GM06990 (cell line): ENCODE measurements around the gene KRT36.

ENCODE experiments used
- DNase-seq: peaks from one replicate; pipeline ENCODE4 v3.0.0-alpha.2; 2011; ENCODE audit not compliant: insufficient read length; ENCODE audit errors: extremely low read depth
- H3K27me3 ChIP-seq: replicated peaks from 2 replicates; pipeline ENCODE4 v1.6.0; 2011; ENCODE audit warnings: low read length; ENCODE audit not compliant: control insufficient read depth, insufficient read depth
- H3K36me3 ChIP-seq: 2 replicates; pipeline ENCODE4 v1.5.1; 2011; ENCODE audit warnings: low read length; ENCODE audit not compliant: control insufficient read depth, insufficient read depth
- H3K4me3 ChIP-seq: replicated peaks from 2 replicates; pipeline ENCODE4 v1.5.1; 2011; ENCODE audit warnings: low read depth, mild to moderate bottlenecking, control low read depth, low read length
- TF ChIP-seq, protein P1 (sequence below): IDR thresholded peaks from 2 replicates; pipeline ENCODE4 v1.5.1; 2011; ENCODE audit warnings: low read length, control low read depth, mild to moderate bottlenecking, inconsistent platforms; ENCODE audit not compliant: insufficient read depth, poor library complexity, severe bottlenecking

KRT36 gene

DNA sequence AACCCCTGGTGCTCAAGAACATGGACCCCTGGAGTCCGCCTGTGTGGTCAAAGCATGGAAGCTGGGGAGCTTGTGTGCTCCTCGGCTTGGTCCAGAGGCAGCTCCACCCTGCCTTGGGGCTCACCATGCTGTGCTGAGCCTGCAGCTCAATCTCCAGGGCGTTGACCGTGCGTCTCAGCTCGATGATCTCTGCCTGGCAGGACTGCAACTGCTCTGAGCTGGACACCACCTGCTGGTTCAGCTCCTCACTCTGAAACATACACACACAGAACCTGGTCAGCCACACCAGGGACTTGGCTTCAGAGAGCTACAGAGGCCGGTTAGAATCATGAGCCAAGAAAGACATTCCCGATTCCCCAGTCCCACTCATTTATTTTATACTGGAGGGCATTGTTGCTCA lies 11.5 kb downstream of the KRT36 start:
- DNase-seq, result no peak
- H3K36me3 ChIP-seq, result no peaks in the 10 kb centered on the region
- no peak overlapping the region for H3K4me3 ChIP-seq
- TF ChIP-seq, protein P1, sequence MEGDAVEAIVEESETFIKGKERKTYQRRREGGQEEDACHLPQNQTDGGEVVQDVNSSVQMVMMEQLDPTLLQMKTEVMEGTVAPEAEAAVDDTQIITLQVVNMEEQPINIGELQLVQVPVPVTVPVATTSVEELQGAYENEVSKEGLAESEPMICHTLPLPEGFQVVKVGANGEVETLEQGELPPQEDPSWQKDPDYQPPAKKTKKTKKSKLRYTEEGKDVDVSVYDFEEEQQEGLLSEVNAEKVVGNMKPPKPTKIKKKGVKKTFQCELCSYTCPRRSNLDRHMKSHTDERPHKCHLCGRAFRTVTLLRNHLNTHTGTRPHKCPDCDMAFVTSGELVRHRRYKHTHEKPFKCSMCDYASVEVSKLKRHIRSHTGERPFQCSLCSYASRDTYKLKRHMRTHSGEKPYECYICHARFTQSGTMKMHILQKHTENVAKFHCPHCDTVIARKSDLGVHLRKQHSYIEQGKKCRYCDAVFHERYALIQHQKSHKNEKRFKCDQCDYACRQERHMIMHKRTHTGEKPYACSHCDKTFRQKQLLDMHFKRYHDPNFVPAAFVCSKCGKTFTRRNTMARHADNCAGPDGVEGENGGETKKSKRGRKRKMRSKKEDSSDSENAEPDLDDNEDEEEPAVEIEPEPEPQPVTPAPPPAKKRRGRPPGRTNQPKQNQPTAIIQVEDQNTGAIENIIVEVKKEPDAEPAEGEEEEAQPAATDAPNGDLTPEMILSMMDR, result no peak
- no peaks in the 10 kb centered on the region; the same call in 1 of the 2 replicates for H3K27me3 ChIP-seq

DNA sequence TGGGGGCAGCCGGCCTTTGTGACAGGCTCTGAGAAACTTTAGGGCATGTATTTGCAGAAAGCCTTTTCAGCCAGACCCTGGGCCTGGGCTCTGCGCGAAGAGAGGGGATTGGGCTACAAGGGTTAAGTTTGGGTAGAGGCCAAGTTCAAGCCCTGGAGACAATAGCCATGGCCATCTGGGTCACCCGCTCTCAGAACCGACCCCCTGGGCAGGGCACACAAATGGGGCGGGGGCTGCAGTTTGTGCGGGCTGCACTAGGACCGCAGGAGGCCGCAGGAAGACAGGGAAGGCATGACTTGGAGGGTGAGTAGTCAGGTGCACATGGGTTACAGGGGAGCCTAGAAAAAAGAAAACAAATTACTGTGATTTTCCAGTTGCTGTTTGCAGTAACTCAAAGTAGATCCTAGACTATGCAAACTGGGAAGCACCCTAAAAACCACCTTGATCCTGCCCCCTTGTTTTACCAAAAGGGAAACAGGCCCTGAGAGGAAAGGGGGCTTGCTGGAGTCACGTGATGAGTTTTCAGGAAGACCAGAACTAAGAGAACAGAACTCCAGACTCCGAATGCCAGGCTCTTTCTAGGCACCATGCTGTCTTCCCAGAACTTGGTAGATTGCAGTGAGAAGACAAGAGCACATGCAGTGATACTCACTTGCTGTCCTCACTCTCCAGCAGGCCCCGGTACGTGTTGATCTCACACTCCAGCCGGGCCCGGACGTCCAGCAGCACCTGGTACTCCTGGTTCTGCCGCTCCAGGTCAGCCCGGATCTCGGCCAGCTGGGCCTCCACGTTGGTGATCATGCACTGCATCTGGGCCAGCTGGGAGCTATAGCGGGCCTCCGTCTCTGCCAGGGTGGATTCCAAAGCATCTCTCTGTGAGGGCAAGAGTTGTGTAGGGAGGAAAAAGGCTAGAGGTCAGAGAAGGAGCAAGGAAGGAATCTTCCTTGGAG lies 12.6 kb downstream of the KRT36 start:
- Histone ChIP-seq H3K4me3 (no peak overlapping the region), H3K36me3 (no peaks in the 10 kb centered on the region), H3K27me3 (no peaks in the 10 kb centered on the region; the same call in none of the 2 replicates)
- TF ChIP-seq, protein P1, result no peak
- DNase-seq, result no peak

DNA sequence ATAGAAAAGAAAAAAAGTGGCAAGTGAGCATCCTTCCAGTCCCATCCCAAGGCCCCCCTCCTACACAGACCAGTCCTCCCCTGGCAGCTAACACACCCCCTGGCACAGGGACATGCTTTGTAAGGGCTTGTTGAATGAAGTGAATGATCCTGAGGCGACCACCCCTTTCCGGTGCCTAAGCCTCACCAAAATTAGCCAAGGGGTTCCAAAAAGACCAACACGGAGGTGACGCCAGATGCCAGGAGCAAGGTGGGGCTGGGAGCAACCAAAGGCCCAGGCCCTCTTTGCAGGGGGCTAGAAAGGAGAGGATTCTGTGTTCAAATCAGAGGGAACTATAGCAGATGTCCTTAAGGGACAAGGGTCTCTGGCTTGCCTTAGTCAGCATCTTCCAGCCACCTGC lies 14.3 kb downstream of the KRT36 start:
- no peak overlapping the region for H3K4me3 ChIP-seq
- no peaks in the 10 kb centered on the region; the same call in none of the 2 replicates for H3K27me3 ChIP-seq
- H3K36me3 ChIP-seq, result no peaks in the 10 kb centered on the region
- no peak for DNase-seq
- TF ChIP-seq, protein P1, result no peak

DNA sequence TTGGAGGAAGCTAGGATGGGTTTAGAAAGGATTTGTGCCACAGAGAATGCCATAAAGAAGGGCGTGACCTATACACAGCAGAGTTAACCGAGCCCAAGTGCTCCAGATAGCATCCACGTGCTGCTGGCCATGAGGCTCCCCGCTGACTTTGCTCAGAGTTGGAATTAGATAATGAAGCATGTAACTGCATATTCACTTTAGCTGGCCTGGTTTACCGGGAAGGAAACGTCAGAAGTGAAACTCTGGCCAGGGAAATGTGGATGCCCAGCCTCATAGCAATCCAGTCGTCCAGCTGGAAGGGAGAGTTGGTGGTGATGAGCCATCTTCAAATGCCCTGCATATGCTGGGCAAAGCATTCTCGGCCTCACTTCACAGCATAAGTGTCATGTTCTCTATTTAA lies 14.8 kb downstream of the KRT36 start:
- TF ChIP-seq, protein P1, result no peak
- DNase-seq, result no peak
- no peaks in the 10 kb centered on the region; the same call in none of the 2 replicates for H3K27me3 ChIP-seq
- H3K4me3 ChIP-seq, result no peak overlapping the region
- H3K36me3 ChIP-seq, result no peaks in the 10 kb centered on the region

DNA sequence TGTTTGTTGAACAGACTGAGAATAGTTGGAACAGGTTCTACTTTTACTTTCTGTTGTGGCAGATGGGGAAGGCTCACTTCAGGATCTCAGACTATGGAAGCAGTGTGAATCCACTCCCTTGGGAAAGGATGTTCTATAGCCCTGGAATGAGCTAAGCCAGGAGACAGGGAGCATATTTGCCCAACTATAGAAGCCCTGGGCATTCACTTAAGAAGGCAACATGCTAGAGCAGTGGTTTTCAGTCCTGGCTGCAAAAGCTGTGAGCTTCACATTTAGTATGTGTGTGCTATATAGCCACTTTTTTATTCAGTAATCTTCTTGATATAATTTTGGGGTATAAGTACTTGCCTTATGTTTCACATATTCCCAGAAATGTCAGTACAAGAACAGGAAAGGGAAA lies 21.4 kb downstream of the KRT36 start:
- H3K27me3 ChIP-seq, result no peaks in the 10 kb centered on the region; the same call in none of the 2 replicates
- no peaks in the 10 kb centered on the region for H3K36me3 ChIP-seq
- TF ChIP-seq, protein P1, result no peak
- H3K4me3 ChIP-seq, result no peak overlapping the region
- no peak for DNase-seq
